Measurements from ENCODE around the gene TUBB3.
"Not testable (repeated sequence)": the region's sequence is repeated elsewhere in the genome, so short reads cannot be mapped to it uniquely, and the experiment has no call there.

TUBB3 gene

DNA sequence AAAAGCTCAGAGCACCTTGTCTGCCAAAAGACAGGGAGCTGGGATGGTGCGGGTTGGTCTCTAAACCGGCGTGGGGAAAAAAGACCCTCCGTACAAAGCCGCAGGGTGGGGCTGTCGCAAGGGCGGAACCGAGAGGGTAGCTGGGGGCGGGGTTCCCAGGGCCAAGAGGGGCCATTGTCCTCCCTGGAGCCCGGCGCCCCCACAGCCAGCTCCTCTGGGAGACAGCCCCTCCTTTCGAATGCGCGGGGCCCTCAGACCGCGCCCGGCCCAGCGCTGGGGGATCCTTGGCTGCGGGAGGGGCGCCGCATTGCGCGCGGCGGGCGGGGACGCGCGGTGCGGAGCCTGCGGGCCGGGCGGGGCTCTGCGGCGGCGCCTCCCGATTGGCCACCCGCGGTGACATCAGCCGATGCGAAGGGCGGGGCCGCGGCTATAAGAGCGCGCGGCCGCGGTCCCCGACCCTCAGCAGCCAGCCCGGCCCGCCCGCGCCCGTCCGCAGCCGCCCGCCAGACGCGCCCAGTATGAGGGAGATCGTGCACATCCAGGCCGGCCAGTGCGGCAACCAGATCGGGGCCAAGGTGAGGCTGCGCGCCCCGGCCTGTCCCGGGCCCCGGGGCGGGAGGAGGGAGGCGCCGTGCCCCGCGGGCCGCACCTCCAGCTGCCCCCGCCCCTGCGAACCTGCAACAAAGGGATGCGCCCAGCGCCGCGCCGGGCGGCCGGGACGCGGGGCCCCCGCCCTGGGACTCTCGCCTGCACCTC lies at the start of gene TUBB3:
Gene TUBB3, plus strand, starts transcription at position 459 of the 756 bp plus-strand sequence. Its CDS starts 60 bp downstream, at position 519.
- DNase-seq (ENCODE audit: low read depth in 3 of 3, low spot score in 1 of 3), result no peak

DNA sequence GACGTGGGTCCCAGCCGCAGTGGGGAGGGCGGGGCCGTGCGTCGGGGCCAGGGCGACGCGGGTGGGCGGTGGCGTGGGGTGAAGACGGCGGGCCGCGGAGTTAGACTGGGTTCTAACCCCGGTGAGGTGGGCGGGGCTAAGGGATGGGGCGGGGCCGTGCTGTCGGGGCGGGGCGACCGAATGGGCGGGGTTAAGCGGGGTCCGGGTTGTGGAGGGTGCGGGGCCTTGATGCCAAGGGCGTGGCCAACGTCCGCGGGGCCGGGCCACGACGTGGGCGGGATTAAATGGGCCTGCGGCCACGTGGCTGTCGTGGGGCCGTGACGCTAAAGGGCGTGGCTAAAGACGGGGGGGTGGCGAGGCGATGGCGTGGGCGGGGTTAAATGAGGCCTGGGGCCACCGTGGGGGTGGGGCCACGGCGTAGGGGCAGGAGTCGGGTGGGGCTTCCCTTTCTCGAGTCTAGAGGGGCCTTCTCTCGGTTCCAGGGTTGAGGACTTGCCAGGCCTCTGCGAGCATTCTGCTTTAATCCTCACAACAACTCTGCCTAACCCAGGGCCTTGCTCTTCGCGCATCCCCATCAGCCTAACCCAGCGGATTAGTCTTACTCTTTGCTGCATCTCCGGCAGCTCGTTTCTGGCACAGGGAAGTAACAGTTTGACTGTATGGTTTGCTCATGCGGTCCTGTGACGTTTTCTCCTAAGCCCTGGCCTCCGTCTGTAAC lies 49.0 kb upstream of the TUBB3 start:
- peak; percentile 90 to 93 (median 92) for DNase-seq (ENCODE audit: low read depth in 3 of 3, low spot score in 1 of 3)

DNA sequence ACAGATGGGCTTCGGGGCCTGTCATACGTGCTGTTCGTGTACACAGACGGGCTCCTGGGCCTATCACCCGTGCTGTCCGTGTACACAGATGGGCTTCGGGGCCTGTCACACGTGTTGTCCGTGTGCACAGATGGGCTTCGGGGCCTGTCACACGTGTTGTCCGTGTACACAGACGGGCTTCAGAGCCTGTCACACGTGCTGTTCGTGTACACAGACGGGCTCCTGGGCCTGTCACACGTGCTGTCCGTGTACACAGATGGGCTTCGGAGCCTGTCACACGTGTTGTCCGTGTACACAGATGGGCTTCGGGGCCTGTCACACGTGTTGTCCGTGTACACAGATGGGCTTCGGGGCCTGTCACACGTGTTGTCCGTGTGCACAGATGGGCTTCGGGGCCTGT lies 44.0 kb upstream of the TUBB3 start:
- not testable (repeated sequence) for DNase-seq (ENCODE audit: low read depth in 3 of 3, low spot score in 1 of 3)

DNA sequence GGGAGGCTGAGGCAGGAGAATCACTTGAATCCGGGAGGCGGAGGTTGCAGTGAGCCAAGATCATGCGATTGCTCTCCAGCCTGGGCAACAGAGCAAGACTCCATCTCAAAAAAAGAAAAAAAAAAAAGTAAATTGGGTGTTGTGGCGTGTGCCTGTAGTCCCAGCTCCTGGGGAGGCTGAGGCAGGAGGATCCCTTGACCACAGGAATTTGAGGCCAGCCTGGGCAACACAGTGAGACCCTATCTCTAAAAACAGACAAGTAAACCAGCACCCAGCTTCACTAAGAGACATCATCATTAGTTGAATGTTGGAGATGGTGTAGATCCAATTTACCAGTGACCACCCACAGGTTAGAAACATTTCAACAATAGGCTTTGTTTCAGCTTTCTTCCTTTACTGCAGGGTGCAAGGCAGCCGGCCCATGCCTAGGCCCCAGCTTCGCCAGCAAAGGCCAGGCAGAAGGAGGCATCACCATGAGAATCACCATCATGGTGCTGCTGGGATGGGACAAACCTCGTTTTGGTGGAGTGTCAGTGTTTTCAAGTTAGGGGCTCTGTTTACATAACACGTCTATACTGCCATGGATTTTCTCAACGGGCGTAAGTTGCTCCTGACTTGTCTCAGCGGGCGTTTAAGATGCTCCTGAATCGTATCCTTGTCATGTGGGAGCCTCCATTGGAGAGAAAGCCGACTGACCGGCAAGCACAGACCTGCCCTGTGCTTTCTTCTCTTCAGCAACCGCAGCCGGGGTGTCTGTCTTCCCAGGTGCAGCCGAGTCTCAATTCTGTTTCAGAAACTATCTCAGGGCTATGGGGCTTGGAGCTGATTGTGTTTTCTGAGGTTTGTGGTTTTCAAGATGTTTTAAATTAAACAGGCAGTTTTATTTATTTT lies 42.4 kb upstream of the TUBB3 start:
- DNase-seq (ENCODE audit: low read depth in 3 of 3, low spot score in 1 of 3), result no peak

DNA sequence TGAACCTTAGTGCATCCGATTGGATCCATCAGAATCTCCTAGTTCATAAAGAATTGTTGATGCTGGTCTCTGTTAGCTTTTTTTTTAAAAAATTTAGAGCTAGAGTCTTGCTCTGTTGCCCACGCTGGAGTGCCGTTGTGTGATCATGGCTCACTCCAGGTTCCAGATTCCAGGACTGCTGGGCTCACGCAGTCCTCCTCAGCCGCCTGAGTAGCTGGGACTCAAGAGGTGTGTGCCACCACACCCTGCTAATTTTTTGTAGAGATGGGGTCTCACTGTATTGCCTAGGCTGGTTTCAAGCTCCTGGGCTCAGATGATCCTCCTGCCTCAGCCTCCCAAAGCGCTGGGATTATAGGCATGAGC lies 41.8 kb upstream of the TUBB3 start:
- no peak for DNase-seq (ENCODE audit: low read depth in 3 of 3, low spot score in 1 of 3)

DNA sequence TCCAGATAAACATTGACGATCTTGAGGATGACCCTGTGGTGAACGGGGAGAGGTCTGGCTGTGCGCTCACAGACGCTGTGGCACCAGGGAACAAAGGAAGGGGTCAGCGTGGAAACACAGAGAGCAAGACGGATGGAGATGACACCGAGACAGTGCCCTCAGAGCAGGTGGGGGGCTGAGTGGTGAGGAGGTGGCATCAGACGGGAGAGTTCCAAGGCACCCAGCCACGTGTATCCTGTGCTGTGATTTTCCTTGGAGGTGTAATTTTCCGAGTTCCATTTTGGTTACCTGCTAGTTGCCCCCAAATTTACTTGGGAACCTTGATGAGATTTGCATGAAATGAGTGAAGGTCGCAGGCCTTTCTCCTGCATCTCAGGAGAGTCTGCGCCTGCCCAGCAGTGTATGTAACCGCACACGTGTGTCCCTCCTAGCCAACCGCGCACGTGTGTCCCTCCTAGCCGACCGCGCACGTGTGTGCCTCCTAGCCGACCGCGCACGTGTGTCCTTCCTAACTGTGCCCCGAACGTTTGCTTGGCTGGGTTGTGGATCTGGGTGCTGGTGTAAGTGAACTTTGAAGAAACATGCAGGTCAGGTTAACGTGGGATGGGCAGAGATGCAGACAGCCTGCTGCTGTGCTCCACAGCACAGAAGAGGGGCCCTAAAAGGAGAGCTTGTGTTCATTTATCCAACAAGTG lies 39.6 kb upstream of the TUBB3 start:
- DNase-seq (ENCODE audit: low read depth in 3 of 3, low spot score in 1 of 3), result no peak

DNA sequence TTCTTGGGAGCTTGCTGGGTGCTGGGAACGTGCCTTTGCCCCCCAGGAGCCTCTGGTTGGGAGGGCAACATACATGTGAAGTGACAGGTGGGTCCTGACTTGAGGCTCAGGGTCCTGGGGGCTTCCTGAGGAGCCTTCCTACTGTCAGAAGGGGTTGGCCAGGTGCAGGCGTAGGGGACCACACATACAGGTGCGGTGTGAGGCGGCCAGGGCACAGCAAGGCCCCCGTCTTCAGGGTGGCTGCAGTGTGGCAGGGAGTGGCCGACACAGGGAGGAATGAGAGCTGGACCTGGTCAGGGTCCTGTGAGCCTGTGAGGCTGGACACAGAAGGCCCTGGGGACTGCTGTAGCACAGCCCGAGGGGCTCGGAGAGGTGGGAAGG lies 39.1 kb upstream of the TUBB3 start:
- no peak for DNase-seq (ENCODE audit: low read depth in 3 of 3, low spot score in 1 of 3)

DNA sequence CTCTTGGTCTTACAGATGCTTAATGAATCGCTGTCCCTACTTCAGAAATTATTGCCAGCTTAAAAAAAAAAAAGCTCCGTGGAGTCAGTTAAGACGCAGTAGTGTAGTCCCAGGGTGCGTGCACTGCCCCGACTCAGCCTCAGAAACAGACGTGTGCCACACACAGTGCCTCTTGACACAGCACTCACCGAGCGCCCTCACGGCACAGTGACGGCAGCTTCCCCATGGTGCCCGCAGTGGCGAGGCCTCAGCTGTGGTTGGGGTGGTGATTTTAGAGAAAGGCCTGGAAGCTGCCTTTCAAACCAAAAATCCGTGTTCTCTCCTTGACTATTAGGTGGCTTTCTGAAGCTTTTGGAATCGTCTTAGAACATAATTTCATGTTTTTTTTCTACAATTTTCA lies 35.9 kb upstream of the TUBB3 start:
- DNase-seq (ENCODE audit: low read depth in 3 of 3, low spot score in 1 of 3), result no peak

DNA sequence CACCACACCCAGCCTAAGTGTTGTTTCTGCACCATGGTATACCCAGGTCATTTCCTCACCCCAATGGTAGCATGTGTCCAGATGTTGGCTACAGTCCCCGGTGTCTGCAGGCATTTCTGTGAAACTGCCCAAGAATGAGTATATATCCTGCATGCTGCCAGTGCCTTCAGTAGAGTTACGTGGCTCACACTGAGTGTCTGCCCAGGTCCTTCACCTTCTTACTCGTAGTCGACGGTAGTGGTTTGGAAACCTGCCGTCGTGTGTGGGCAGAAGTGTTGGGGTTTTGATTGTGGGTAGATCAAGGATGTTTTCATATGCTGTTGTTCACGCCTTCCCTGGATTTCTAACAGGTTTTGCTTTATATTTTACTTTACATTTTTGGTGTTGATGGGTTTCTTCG lies 32.9 kb upstream of the TUBB3 start:
- DNase-seq (ENCODE audit: low read depth in 3 of 3, low spot score in 1 of 3), result no peak

DNA sequence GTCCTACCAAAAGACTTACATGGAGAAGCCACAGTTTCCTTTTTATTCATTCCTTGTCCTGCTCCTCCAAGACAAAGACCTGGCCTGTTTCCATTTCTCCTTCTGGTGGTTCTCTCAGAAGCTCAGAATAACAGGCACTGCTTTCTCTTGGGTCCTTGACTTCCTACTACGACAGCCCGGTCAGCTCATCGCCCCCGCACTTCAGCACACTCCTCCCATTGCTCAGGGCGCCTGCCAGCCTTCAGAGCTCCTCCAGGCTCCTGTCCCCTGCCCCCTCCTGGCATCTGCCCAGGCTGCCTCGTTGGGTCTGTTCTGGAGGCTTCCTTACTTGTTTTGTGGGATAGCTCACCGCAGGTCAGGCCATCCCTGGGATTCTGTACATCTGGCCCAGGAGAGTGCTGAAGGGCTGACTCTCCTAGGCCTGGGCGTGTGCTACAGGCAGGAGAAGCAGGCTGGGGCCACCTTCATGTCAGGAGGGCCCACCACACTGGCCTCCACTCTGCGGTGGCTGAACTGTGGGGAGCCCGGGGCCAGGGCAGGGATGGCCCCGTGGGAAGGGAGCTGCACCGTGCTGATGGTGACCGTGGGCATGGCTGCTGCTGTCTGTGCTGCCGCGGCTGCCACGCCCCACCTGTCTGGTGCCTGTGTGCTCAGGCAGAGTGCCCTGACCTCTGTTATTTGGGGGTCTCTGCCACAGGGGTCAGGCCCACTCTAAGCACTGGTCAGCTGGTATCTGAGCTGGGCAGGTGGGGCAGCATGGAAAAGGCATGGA lies 32.1 kb upstream of the TUBB3 start:
- DNase-seq (ENCODE audit: low read depth in 3 of 3, low spot score in 1 of 3), result no peak

DNA sequence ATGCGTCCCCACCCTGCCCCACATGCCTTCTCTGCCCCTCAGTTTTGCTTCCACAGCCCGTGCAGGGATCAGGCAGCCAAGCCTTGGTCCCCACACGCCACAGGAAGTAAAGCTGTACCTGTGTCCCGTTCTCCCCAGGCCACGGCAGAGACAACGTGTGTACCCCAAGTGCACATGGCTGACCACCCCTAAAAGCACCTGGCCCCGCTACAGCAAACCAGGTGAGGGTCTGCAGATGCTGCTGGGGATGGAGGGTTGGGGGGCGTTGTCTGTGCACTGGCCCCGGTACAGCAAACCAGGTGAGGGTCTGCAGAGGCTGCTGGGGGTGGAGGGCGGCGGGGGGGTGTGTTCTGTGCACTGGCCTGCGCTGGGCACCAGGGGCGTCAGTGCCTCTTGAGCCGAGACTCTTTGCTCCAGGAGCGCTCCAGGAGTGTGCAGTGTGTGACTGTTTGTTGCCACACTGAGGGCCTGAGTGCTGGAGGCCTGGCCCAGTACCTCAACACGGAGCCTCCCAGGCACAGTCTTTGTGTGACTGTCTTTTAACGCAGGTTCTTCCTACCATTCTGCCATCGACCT lies 31.0 kb upstream of the TUBB3 start:
- no peak for DNase-seq (ENCODE audit: low read depth in 3 of 3, low spot score in 1 of 3)

DNA sequence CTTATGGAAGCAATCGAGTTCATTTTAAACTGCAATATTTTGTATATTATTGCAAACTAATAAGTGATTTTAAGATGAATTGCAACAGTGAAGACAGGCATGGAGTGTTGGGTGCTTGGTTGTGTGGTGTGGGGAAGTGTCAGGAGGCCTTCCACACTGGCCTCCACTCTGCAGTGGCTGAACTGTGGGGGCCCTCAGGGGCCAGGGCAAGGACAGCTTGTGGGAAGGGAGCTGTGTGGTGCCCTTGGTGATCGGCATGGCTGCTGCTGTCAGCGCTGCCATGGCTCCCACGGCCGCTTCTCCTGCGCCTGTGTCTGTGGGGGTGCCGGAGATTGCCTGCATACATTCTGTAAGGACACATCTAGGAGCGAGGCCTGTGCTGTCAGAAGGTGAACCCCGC lies 30.5 kb upstream of the TUBB3 start:
- no peak for DNase-seq (ENCODE audit: low read depth in 3 of 3, low spot score in 1 of 3)

DNA sequence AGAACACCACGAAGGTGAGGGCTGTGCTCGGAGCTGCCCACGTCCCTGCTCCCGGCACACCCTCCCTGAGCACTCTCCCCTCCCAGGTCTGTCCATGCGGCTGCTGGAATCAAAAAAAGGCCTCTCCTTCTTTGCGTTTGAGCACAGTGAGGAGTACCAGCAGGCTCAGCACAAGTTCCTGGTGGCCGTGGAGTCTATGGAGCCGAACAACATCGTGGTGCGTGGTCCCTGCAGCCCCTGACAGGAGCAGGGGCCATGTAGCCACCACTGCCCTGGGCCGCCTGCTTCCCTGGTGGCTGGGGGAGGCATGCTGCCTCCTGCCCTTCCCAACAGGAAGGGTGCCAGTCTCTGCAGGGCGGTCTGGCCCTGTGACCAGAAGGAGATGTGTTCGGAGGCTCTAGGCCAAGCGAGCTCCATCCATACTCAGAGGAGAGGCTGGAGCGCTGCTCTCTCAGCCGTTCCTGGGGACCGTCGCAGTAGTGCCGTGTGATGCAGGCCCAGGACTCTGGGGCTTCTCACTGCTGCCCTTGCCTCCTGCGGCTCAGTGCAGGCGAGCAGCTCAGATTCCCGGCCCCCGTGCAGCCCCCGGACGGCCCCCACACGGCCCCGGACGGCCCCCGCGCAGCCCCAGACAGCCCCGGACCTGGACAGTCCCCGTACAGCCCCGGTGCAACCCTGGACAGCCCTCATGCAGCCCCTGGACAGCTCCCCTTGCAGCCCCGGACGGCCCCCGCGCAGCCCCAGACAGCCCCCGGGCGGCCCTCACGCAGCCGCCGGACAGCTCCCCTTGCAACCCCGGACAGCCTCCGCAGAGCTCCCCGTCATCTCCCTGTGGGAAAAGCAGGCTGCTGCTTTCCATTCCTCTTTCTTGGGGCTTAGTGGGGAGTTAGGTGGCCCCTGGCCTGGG lies 29.2 kb upstream of the TUBB3 start:
- no peak for DNase-seq (ENCODE audit: low read depth in 3 of 3, low spot score in 1 of 3)

DNA sequence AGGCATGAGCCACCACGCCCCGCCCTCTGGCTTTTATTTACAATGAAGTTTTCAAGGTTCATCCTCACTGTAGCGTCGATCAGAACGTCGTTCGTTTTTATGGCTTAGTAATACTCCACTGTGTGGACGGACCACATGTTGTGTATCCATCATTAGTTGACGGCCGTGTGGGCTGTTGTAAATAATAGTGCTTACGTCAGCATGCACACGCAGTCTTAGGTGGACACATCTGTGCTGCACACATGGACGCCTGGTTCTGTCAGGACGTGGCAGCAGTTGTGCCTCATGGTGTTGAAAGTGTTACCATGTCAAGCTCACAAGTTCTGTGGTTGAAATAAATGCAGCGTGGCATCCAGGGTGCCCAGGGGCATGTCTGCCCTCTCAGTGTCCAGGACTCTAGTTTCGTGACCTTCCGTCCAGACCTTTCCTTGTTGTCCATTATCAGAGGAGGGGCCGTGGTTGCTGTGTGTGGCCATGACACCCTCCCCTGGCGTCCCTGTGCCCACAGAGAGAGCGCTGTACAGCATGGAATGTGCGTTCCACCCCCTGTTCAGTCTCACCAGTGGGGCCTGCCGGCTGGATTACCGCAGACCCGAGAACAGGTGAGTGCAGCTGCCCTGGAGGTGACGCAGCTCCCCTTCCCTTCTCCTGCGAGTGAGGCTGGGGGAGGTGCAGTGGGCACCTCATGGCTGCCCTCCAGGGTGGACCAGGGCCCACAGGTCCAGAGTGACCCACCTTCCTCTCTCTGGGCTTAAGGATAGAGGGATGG lies 27.5 kb upstream of the TUBB3 start:
- DNase-seq (ENCODE audit: low read depth in 3 of 3, low spot score in 1 of 3), result no peak

DNA sequence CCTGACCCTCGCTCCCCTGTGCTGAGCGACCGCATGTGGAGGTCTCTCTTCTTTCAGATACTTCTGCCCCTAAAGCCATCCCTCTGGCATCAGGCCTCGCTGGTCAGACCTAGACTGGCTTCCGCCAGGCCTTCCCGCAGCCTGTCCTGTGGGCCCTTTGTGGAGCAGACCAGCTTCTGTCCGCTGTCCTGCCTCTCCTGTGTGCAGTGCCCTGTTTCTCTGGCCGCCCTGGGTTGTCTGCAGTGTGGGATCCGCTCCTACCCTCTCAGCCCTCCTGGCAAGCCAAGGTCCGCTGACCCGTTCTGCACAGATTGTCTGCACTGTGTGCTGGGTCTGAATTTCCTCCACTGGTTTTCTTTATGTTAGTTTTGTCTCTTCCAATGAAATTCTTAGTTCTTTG lies 25.9 kb upstream of the TUBB3 start:
- no peak for DNase-seq (ENCODE audit: low read depth in 3 of 3, low spot score in 1 of 3)

DNA sequence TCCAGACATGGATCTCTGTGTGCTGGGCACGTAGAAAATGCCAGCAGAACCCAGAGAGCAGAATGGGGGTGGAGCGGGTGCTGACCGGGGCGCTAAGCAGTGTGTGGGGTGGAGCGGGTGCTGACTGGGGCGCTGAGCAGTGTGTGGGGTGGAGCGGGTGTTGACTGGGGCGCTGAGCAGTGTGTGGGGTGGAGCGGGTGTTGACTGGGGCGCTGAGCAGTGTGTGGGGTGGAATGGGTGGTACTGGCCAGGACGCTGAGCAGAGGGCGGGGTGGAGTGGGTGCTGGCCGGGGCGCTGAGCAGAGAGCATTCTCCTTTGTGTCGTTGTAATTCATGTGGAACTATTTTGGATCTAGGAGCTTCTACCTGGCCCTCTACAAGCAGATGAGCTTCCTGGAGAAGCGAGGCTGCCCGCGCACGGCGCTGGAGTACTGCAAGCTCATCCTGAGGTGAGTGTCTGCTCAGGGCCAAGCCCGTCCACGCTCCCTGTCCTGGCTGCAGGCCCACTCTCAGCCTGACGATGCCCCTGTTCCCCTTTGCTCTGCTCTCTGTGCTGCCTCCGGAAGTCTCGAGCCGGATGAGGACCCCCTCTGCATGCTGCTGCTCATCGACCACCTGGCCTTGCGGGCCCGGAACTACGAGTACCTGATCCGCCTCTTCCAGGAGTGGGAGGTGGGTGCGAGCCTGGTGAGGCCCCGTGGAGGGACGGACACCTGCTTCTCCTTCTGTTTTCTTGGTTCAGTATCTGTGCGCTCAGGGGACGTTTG lies 24.8 kb upstream of the TUBB3 start:
- DNase-seq (ENCODE audit: low read depth in 3 of 3, low spot score in 1 of 3), result no peak

DNA sequence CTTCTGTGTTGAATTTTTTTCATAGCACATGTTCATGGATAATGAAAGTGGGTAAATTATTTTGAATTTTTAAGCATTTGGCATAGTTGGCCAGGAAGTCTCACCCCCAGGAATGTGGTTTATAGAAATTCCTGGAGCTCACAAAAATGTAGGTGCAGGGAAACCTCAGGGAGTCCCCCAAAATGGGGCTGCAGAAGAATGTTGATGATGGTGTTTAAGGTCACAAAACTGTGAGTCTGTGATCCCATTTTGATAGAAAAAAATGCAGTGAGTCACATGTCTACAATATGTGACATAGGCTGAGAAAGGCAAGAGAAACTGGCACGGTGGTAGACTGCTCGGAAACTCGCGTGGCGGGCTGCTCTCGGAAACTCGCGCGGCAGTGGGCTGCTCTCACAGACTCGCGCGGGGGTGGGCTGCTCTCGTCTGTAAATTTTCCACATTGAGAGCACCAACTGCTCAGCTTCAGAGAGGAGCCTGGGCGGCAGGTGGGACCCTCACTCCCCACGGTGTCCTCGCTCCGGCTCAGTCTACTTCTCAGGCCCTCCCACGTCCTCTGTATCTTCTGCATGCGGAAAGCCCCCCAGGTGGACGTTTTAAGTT lies 23.2 kb upstream of the TUBB3 start:
- no peak for DNase-seq (ENCODE audit: low read depth in 3 of 3, low spot score in 1 of 3)
